Stimulated activated CD4-positive, alpha-beta T cell treated with anti-CD3 and anti-CD28 coated beads, TNF-alpha, amount 100 ng/mL, for 1 hour (primary cell): ENCODE measurements around the gene ZC3H13.

Experiments
- DNase-seq, 3 donors: peaks; one replicate each; pipeline ENCODE4 v3.0.0-alpha.2; 2020; ENCODE audit warnings: low read depth in 3 of 3, low spot score in 1 of 3

ZC3H13 gene

DNA sequence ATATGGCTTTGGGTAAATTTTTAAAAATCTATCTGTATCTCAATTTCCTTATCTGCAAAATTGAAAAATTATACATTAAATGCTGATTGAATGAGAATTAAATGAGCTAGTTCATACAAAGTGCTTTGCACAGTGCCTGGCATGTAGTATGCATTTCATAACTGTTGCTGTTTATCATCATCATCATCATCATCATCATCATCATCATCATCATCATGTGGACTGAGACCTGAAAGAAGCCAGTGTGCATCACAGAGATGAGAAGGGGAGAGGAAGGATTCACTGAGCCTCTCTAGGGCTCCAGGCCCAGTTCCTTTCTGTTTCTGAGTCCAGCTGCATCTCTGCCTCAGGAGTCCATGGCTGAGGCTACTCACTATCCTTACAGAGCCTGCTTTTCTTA, 6.9 kb upstream of the ZC3H13 start:
- DNase-seq, result no peak

DNA sequence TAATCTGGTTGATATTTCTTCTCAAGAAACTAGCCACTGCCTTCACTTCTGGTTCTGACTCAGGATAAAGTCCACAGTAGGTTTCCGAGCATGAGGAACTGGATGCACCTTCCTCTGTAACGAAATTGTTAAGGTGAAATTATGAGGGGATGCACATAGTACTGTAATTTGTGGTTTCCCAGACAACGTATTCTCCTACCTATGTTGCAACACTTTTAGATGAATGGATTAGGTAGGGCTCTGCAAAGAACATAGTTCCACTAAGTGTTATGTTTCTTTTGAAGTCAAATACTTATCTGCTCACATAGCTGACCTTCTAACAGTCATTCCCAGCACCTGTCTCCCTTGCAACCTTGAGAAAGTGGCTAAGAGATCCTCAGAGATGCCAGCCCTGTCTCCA, 5.7 kb upstream of the ZC3H13 start:
- DNase-seq, result no peak

DNA sequence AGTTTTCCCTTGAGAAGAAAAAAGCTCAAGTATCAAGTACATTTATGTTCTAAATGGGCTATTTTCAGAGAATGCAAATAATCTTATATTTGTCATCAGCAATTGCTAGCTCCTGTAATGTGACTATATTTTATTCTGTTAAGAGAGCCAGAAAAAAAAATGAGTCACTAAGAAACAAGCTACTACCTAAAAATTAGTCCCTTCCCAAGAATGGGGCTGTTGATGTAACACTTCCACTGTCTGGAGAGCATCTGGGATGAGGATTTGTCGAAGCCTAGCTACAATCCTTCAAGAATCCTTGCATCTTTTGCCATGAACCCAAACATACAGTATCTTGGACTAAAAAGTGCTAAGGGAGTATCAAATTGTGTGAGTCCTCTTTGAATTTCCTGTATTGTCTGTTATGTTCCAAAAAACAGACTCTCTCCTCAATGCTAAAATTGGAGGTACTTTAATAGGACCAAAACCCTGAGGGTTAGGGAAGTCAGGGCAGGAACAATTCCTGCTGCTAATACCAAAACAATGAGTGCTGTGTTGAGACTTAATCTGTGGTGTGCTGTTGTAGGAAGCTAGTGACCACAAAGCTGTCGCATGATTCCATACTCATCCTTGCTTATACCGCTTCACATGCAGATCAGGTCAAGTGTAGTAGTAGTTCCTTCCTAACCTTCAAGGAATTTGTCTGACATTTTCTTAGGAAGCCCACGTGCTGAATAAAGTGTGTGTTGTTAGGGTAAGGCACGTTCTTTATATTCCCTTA, 4.9 kb upstream of the ZC3H13 start:
- DNase-seq, result no peak

DNA sequence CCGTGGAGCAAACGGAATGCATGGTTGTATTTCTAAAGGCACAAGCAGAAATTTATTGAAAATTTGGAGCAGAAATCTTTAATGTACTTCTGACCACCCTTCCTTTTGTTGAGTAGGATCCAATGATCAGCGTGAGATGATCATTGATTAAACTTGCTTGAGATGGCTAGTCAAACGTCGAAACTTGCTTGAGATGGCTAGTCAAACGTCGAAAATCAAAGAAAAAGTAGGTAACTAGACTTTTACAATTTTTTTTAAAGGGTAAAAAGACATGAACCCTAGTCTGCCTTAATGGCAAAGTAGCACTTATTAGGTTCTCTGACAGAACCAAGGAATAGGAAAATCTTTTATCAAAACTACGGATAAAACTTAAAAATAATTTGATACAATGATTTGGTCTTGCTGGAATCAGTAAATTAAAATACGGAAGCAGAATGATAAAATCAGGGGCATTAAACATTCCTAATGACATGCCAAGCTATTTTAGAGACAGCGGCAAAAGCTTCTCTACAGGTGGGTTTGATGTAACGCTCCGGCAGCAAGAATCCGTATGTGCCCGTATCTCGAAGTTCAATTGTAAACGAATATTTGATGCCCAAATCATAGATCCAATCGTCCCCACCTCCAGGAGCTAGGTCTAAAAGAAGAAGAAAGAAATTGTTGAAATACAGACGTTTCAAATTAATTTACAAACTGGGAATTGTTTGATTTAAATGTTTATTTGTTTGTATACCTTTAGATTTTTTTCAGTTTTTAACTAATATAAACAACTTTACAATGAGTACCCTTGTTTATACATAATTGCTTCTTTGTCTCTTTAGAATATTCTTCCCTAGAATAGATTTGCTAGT, 841 bp upstream of the ZC3H13 start:
- no peak for DNase-seq

DNA sequence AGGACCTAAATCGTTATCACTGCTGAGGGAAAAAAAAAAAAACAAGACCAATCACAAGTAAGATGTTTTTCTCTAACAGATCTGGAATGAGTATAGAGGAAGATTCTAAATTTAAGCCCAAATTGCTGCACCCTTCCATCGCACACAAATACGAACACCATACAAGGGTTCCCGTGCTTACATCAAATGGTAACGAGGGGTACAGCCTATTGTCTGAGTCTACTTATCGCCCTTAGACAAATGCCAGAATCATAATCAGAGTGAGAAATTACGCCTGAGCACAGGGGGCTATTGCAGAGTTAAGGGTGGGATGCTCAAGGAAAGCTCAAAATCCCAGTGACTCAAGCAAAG, 603 bp downstream of the ZC3H13 start:
- DNase-seq, result no peak

DNA sequence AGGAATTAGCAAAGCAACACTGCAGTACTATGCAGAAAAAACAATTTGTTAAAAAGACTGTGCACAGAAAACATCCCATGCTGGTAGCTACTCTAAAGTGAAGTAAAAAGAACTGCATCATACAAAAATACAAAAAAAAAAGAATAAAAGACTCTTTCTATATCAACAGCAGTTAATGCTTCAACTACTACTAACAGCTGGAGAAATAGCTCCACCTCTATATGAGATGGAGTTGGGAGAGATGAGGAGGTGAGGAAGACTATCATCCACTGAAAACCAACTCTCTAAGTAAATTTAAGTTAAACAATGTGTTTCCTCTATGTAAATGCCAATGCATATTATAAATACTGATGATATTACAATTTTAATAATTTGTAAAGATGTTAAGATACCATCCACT, 1.8 kb downstream of the ZC3H13 start:
- no peak for DNase-seq

DNA sequence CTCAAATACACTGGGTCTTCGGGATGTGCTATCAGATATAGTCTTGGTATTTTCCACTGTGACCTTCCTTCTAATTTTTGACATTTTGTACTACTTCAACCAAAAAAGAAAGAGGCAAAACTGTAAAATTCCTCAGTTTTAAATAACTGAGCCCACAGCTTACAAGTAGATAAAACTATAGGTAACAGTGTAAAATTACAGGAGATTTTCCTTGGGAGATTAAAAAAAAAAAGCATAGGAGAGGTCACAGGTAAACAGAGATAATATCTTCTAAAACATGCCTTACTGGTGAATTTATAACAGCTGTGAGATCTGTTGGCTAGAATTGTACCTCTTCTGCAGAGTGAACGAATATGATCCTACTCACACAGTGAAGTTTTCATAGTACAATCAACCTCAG, 7.1 kb downstream of the ZC3H13 start:
- DNase-seq, result no peak

DNA sequence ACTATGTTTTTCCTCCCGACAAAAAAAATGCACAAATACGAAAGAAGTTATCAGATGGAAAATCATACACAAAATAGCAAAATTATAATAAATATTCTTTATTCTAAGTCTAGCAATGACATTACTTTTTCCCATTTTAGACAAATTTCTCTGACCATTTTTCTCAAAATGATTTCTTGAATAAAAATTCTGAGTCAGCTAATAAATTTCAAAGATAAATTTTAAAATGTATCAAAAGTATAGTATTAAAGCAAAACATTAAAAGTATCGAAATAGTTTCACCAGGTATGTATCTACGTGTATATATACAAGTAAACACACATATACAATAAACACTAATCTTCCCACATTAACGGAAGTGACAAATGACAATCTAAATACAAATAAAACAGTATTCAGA, 8.9 kb downstream of the ZC3H13 start:
- no peak for DNase-seq

DNA sequence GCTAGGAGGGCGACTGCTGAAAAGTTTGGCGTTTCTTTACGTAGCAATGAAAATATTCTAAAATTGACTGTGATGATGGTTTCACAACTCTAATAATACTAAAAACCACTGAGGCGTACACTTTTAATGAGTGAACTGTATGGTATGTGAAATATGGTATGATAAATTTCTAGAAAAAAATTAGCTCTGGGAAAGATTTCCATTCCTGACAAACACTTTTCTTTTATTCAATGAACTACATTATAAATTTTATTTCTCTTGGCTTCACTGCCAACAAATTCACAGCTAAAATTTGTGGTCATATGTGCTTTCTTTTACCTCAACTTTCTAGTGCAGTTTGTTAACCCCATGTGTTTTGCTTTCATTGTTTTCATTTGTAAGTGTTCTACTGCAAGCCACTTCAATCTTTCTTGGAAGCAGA, 11.1 kb downstream of the ZC3H13 start:
- DNase-seq, result no peak

DNA sequence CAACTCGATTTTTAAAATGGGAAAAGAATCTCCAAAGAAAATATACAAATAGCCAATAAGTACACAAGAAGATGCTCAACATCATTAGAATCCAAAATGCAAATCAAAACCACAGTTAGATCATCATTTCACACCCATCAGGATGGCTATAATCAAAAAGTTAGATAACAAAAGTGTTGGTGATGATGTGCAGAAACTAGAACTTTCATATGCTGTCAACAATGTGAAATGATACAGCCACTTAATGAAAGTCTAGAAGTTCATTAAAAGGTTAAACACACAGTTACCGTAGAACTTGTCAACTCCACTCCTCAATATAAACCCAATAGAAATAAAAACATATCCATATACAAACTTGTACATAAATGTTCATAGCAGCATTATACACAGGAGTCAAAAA, 11.8 kb downstream of the ZC3H13 start:
- no peak for DNase-seq

DNA sequence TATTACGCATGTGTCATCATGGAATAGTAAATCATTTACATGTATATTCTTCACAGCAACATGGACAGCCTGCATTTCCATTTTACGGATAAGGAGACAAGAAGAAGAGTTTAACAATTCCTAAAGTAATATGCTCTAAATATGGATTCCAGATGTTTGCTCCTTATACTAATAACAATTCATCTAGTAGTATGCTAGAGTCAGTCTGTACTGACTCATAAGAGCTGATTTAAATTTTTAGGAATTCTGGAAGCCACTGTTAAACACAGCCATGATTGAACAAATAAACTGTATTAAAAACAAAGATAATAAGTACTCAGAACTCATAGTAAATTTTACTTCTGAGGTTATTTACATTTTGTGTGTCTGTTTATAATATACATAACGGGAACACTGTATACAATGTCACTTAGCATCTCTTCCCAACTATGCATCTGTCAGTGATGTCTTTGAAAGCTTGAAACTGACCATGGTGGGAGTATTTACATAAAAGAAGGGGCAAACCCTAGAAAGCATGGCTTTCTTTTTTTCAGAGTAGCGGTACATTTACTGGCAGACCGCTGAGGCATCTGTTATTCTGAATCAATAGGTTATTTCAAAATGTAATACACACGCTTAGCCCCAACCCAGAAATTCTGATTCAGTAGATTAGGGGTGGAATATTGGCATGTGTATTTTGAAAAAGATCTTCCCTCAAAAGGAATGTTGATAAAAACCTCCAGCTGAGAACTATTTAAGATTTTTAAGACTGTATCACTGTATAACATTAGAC, 12.9 kb downstream of the ZC3H13 start:
- no peak for DNase-seq

DNA sequence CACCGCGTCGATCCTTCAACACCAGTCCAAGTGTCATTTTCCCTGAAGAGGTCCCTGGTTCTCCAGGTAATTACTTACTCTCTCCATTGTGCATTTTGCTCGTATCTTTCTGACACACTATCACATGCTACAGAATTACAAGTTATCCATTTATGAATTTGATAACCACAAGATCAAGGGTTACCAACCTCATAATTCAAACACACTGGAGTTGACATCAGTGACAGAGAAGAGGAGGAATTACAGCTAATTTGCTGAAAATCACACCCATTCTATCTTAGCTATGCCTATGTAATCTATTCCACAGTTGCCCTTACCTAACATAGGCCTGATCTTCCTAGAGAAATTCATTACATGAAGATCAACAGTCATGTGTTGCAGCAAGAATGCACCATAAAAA, 14.2 kb downstream of the ZC3H13 start:
- no peak for DNase-seq

DNA sequence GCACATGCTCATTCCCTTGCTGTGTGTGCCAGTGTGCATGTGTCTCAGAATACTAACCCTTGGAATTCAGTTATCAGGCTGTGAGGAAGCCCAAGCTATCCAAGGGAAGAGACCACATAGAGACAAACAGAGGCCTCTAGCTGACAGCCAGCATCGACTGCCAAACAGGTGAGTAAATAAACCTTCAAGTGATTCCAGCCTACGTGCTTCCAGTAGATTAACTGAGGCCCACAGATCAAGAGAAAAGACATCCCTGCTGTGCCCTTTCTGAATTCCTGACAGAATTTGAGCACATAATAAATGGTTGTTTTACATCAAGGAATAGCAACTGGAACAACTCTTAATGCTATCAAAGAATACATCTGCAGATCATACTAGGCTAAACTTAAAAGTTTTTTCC, 17.5 kb downstream of the ZC3H13 start:
- no peak for DNase-seq

DNA sequence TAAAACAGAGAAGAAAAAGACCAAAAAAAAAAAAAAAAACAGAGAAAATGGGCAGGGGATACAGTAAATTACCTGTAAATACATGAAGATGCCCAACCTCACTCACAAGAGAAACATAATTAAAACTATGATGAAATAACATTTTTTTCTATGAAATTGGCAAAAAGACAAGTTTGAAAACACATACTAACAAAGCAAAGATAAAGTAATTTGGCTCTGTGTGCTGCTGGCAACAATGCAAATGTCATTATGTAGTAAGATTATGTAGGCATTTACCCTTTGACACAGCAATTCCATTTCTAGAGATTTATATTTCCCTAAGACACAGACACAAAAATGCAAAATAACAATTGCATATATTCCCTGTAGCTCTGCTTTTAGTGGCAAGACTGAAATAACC, 20.2 kb downstream of the ZC3H13 start:
- DNase-seq, result no peak

DNA sequence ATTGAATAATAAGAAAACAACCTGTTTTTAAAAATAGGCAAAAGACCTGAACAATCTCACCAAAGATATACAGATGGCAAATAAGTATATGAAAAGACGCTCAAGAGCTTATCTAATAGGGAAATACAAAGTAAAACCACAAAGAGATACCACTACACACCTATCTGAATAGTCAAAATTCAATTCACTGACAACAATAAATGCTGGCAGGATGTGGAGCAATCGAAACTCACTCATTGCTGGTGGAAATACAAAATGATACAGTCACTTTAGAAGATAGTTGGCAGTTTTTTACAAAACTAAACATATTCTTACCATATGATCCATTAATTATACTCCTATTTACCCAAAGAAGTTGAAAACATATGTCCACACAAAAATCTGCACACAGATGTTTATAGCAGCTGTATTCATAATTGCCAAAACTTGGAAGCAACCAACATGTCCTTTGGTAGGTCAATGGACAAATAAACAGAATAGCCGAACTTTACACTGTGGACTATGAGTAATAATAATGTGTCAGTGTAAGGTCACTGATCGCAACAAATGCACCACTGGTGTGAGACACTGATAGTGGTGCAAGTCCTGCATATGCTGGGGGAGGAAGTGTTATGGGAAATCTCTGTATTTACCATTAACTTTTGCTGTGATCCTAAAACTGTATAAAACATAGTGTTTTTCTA, 20.8 kb downstream of the ZC3H13 start:
- no peak for DNase-seq

DNA sequence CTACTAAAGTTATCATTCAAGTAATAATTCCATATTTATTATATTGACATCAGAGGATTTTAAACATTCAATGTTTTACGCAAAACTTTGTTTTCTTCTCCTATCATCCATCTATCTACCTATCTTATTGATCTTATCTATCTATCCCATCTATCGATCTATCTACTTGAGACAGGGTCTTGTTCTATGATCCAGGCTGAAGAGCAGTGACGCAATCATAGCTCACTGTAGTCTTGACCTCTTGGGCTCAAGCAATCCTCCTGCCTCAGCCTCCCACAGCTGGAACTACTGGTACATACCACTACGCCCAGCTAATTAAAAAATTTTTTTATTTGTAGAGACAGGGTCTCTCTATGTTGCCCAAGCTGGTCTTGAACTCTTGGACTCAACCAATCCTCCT, 27.4 kb downstream of the ZC3H13 start:
- no peak for DNase-seq

DNA sequence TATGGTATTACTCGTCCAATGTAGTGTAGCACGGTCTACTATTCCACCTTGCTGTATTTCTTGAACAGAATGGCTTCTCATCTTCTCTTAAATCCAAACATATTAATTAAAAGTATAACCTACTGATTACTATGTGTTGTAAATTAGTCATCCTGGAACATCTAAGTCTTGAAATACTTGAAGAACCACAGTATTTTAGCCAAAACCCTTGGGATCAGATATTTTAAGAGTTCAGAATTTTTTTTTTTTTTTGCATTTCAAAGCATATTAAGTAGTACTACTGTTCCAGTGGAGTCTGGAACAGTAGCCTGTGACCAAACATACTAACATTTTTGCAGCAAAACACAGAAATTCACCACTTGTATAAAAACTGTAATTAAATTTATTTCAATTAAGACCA, 30.1 kb downstream of the ZC3H13 start:
- no peak for DNase-seq

DNA sequence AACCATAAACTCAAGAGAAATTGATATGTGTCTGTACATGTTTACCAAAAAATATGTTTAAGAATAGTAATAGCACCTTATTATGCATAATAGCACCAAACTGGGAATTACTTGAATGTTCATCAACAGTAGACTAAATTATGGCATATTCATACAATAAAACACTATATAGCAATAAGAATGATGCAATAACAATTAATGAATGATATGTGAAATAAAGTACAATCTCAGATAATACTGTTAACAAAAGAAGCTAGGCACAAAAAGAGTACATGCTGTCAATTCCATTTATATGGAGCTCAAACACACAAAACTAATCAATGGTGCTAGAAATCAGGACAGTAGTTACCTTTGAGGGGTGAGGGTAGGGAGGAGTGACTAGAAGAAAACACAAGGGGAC, 36.3 kb downstream of the ZC3H13 start:
- DNase-seq, result no peak

DNA sequence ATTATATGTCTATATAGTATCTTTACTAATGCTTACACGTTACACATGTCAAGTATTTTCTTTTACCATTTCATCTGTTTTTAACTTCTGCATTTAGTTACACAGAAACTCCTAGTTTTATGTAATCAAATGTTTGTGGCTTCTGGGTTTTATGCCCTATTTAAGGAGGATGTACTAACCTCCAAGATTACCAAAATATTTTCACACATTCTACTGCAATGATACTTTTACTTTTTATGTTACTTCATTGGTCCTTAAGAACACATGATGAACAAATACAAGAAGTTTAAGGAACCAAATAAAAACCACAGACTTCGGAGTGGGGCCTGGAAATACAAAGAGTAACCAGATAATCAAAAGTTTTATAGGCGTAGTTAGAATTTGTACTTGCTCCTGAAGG, 37.2 kb downstream of the ZC3H13 start:
- no peak for DNase-seq

DNA sequence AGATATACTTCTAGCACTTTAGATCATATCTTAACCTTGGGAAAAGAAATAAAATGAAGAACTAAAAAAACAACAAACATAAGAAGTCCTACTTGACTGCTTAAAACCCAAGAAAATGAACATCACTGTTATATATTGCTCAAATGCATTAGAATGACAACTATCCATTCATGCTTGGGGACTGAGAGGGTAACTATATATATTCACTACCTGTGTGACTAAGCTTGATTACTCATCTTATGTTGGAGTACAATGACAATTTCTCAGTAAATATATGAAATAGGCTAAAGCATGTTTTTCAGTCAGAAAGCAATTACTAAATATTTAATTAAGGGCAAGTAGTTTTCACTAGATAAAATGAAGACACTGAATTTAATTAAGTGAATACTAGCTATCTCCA, 40.1 kb downstream of the ZC3H13 start:
- no peak for DNase-seq

DNA sequence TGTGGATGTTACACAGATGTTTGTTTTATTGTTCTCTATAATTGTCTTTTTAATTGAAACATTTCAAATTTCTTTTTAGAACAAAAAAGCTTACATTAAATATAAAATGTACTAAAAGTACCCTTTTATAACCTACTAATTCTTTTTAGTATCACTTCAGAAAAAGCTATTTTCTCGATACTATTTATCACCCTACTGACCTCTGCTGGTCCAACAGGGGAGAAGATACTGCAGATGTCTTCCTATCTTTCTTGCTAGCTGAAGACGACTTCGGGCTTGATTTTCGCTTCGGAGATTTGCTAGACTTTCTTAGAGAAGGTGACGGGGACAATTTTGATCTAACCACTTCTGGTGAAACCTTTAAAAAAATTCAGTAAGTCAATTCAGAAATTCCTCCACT, 42.4 kb downstream of the ZC3H13 start:
- DNase-seq, result no peak
